Cerebellar cortex (tissue), 1 donor: ENCODE data around the gene LRRC8C.

Source experiments
- DNase-seq: peaks from one replicate; pipeline ENCODE4 v3.0.0-alpha.2; 2015; ENCODE audit warnings: low spot score

LRRC8C gene

DNA sequence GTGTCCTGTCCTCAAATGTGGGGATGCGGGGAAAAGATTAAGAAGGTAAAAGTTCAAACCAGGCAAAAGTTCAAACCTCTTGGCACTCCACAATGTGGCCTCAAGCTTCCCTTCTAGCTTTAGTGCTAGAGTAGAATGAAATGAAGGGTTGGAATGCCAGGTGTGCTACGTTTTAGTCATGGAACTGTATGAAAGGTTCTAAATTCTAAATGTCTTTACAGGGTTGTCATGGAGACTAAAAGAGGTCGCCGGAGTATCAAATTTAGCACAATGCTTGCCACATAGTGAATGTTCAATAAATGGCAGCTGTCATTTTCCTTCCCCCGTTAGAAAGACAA lies 130.7 kb downstream of the LRRC8C start:
- no peak for DNase-seq

DNA sequence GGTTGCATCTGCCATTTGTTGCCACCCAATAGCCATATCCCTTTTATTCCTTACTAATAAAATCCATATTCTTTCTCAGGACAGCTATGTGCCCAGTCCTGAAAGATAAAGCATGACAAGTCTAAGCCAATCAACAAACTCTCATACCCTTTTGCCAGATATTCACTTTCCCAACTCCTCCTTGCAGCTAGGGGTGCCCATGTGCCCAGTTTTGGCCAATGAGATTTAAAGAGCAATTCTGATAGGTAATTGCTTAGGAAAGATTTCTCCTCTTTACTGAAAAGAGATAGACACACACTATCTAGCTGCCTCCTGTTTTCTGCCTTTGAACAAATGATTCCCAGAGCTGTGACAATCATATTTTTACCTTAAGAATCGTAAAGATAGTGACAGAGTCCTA lies 132.9 kb downstream of the LRRC8C start:
- no peak for DNase-seq

DNA sequence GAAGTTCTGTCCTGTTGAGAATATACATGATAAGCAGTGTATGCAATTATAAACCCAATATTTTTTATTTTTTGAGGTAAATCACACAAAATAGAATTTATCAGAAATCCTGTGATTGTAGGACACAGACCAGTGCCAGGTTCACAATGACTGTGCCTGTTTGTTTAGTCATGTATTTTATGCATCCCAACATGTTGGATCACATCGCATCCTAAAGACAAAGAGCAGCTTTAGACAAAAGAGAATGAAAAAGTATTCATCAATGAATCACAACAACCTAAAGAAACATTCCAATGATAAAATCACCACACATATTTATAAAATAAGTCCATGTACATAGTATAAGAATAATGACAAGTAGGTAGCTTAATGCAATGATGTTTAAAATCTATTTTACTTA lies 134.7 kb downstream of the LRRC8C start:
- DNase-seq, result no peak
